ENCODE results near the gene NCMAP.
A peak's percentile ranks its signal among the peaks of the same experiment; 100 is the strongest.

The NCMAP gene

GRCh38 chr1:24636661-24637357 lies 80.9 kb downstream of the NCMAP start:
- no peak for DNase-seq

GRCh38 chr1:24639094-24639493 lies 83.2 kb downstream of the NCMAP start:
- no peak for DNase-seq

- DNase-seq = no peak
Observed at GRCh38 chr1:24639881-24640280, 84.0 kb downstream of the NCMAP start.

GRCh38 chr1:24640288-24640687 lies 84.4 kb downstream of the NCMAP start:
- DNase-seq = no peak

GRCh38 chr1:24641646-24642151 lies 85.8 kb downstream of the NCMAP start:
- DNase-seq = peak; percentile 8 to 25

GRCh38 chr1:24642481-24643362 lies 86.8 kb downstream of the NCMAP start, which contains the start of gene SRRM1:
Gene SRRM1 (plus strand): TSS chr1:24643302. CDS start chr1:24643327, 25 bp downstream.
- peak; percentile 97 to 98 for DNase-seq

GRCh38 chr1:24643363-24644099 lies 87.6 kb downstream of the NCMAP start:
- peak in 1 of 2 experiments; percentile 18 for DNase-seq

- DNase-seq = no peak
Observed at GRCh38 chr1:24644100-24644384, 88.2 kb downstream of the NCMAP start.

GRCh38 chr1:24648919-24649318 lies 93.0 kb downstream of the NCMAP start:
- DNase-seq = no peak

GRCh38 chr1:24652382-24652781 lies 96.5 kb downstream of the NCMAP start:
- no peak for DNase-seq

GRCh38 chr1:24654010-24654409 lies 98.1 kb downstream of the NCMAP start:
- DNase-seq = no peak

GRCh38 chr1:24656046-24656445 lies 100.2 kb downstream of the NCMAP start:
- DNase-seq = no peak

GRCh38 chr1:24657781-24658180 lies 101.9 kb downstream of the NCMAP start:
- DNase-seq = no peak

Data from AML-193 (cell line).